A549 (cell line): ENCODE data around the gene PHF10. TPM values are rescaled to one million over a fixed set of nuclear protein-coding genes. Genes with fewer than 3 reads are reported as not detected.

Source experiments
- ATAC-seq, 2 experiments: fragments of 200-7000 bp in 1 of 2; fragments of >200 bp in 1 of 2; cut with Nextera tagmentation in 1 of 2; cut with Tn5 transposase in 1 of 2; 3 replicates each; pipeline versions ENCODE4 v1.8.0 to v1.9.1; 2018 to 2020; ENCODE audit warnings: mild to moderate bottlenecking in 1 of 2, moderate library complexity in 1 of 2
- CTCF ChIA-PET: fragments of 300-600 bp; sonication (Branson Sonifier 250); formaldehyde crosslinking; extraction: SDS; loops from one replicate; lab custom pipeline; 2021; ENCODE audit warnings: antibody characterized with exemption, inconsistent platforms; lab: Yijun Ruan, JAX
- POLR2A ChIA-PET: fragments of 350-600 bp; formaldehyde crosslinking; extraction: SDS; loops from one replicate; lab custom pipeline; 2021; ENCODE audit warnings: antibody characterized with exemption, inconsistent platforms; lab: Yijun Ruan, JAX
- DNase-seq, 2 experiments: peaks; one replicate each; pipeline versions ENCODE4 v3.0.0 to v3.0.0-alpha.2; 2011 to 2016; ENCODE audit warnings: low read depth in 1 of 2, low spot score in 1 of 2
- FAIRE-seq: peaks from 2 replicates; lab custom pipeline; 2011; peaks lifted over from hg19 to GRCh38; lab: Jason Lieb, UNC
- H3K27ac ChIP-seq, 2 experiments: fragments of >200 bp; sonication (Bioruptor Twin); formaldehyde crosslinking; 3 replicates each; pipeline ENCODE4 v1.5.1; 2016 to 2017
- H3K4me1 ChIP-seq: fragments of >200 bp; sonication (Bioruptor Twin); formaldehyde crosslinking; 3 replicates; pipeline ENCODE4 v1.6.1; 2016
- H3K4me2 ChIP-seq: fragments of >200 bp; sonication (Bioruptor Twin); formaldehyde crosslinking; 3 replicates; pipeline ENCODE4 v1.6.1; 2016
- H3K4me3 ChIP-seq: fragments of >200 bp; sonication (Bioruptor Twin); formaldehyde crosslinking; 3 replicates; pipeline ENCODE4 v1.5.1; 2016
- H3K9me3 ChIP-seq: fragments of >200 bp; sonication (Bioruptor Twin); formaldehyde crosslinking; 3 replicates; pipeline ENCODE4 v1.6.1; 2016
- BCL3 ChIP-seq: fragments of >200 bp; sonication (Bioruptor Twin); formaldehyde crosslinking; IDR thresholded peaks from 3 replicates; pipeline ENCODE4 v1.6.1; 2016
- CBX2 ChIP-seq: fragments of 200-600 bp; sonication (generic); IDR thresholded peaks from 2 replicates; pipeline ENCODE4 v1.6.1; 2016; ENCODE audit warnings: low read depth, mild to moderate bottlenecking, borderline replicate concordance
- CBX8 ChIP-seq: fragments of 200-600 bp; sonication (generic); IDR thresholded peaks from 2 replicates; pipeline ENCODE4 v1.6.1; 2016
- CHD2 ChIP-seq: fragments of 150-350 bp; IDR thresholded peaks from 2 replicates; pipeline ENCODE4 v1.6.1; 2014; ENCODE audit warnings: low read length; ENCODE audit not compliant: partially characterized antibody
- FOXS1 ChIP-seq: fragments of 250-450 bp; sonication (Bioruptor Pico); IDR thresholded peaks from 2 replicates; pipeline ENCODE4 v1.5.0; 2020; ENCODE audit warnings: mild to moderate bottlenecking, moderate library complexity
- GATA3 ChIP-seq: IDR thresholded peaks from 2 replicates; pipeline ENCODE4 v1.6.1; 2012; ENCODE audit warnings: borderline replicate concordance
- HOXA7 ChIP-seq: fragments of 250-450 bp; sonication (Bioruptor Pico); IDR thresholded peaks from 2 replicates; pipeline ENCODE4 v1.5.0; 2020; ENCODE audit warnings: mild to moderate bottlenecking, moderate library complexity
- HOXB5 ChIP-seq: fragments of 250-450 bp; sonication (Bioruptor Pico); IDR thresholded peaks from 2 replicates; pipeline ENCODE4 v1.5.0; 2020; ENCODE audit warnings: mild to moderate bottlenecking, moderate library complexity
- JUN ChIP-seq, 2 experiments: fragments of >200 bp; sonication (Bioruptor Twin); formaldehyde crosslinking; IDR thresholded peaks; 2 replicates in 1 of 2; 3 replicates in 1 of 2; pipeline ENCODE4 v1.6.1; 2016 to 2017
- JUNB ChIP-seq: fragments of >200 bp; sonication (Bioruptor Twin); formaldehyde crosslinking; IDR thresholded peaks from 2 replicates; pipeline ENCODE4 v1.6.1; 2016
- KDM1A ChIP-seq: fragments of 200-600 bp; sonication (generic); IDR thresholded peaks from 2 replicates; pipeline ENCODE4 v1.6.1; 2016; ENCODE audit warnings: low read depth, mild to moderate bottlenecking
- MYC ChIP-seq: IDR thresholded peaks from 2 replicates; pipeline ENCODE4 v1.6.1; 2012; ENCODE audit warnings: mild to moderate bottlenecking, inconsistent platforms, low read length, improper control_type of control experiment, borderline replicate concordance
- NPAS2 ChIP-seq: fragments of 250-450 bp; sonication (Bioruptor Pico); IDR thresholded peaks from 2 replicates; pipeline ENCODE4 v1.8.0; 2022; ENCODE audit warnings: mild to moderate bottlenecking, moderate library complexity, borderline replicate concordance
- PHF8 ChIP-seq: fragments of 200-600 bp; sonication (generic); IDR thresholded peaks from 2 replicates; pipeline ENCODE4 v1.6.1; 2016; ENCODE audit warnings: low read depth, mild to moderate bottlenecking, antibody characterized with exemption, moderate library complexity, borderline replicate concordance
- POLR2A ChIP-seq: IDR thresholded peaks from 2 replicates; pipeline ENCODE4 v1.6.1; 2012; ENCODE audit warnings: mild to moderate bottlenecking, low read length
- POLR2AphosphoS2 ChIP-seq: conservative IDR thresholded peaks from 2 replicates; pipeline ENCODE4 v1.6.1; 2012; ENCODE audit warnings: low read length, improper control_type of control experiment, inconsistent platforms
- RAD21 ChIP-seq, 2 experiments: fragments of >200 bp in 1 of 2; sonication (Bioruptor Twin) in 1 of 2; formaldehyde crosslinking in 1 of 2; IDR thresholded peaks in 1 of 2; conservative IDR thresholded peaks in 1 of 2; 2 replicates in 1 of 2; 3 replicates in 1 of 2; pipeline ENCODE4 v1.6.1; 2012 to 2018; ENCODE audit warnings: inconsistent platforms in 1 of 2
- RNF2 ChIP-seq: fragments of 200-600 bp; sonication (generic); IDR thresholded peaks from 2 replicates; pipeline ENCODE4 v1.6.1; 2016; ENCODE audit warnings: low read depth, mild to moderate bottlenecking, antibody characterized with exemption, moderate library complexity, borderline replicate concordance
- SMC3 ChIP-seq: fragments of >200 bp; sonication (Bioruptor Twin); formaldehyde crosslinking; IDR thresholded peaks from 3 replicates; pipeline ENCODE4 v1.6.1; 2018; ENCODE audit warnings: inconsistent platforms
- ZC3H11A ChIP-seq: fragments of 450-650 bp; IDR thresholded peaks from 2 replicates; pipeline ENCODE4 v1.6.1; 2014; ENCODE audit warnings: antibody characterized with exemption, mild to moderate bottlenecking
- ZNF302 ChIP-seq: fragments of 250-450 bp; sonication (Bioruptor Pico); IDR thresholded peaks from 2 replicates; pipeline ENCODE4 v1.9.0; 2021; ENCODE audit warnings: inconsistent platforms, mild to moderate bottlenecking, moderate library complexity
- ZSCAN20 ChIP-seq: fragments of 250-450 bp; sonication (Bioruptor Pico); IDR thresholded peaks from 2 replicates; pipeline ENCODE4 v1.8.0; 2022; ENCODE audit warnings: mild to moderate bottlenecking, moderate library complexity
- WGBS: methylation state at CpG from one replicate; pipeline ENCODE4 v1.1.6; 2017; ENCODE audit errors: missing lambda C conversion rate; 5-methylcytosine and 5-hydroxymethylcytosine counted together
- polyA plus RNA-seq, 4 experiments: library from polyadenylated mRNA; depleted of rRNA in 3 of 4; stranded (reverse); fragments of >200 nt; fragmentation: RNase III in 1 of 4; extraction: RNeasy Plus Mini Kit Qiagen cat#74134 plus additional on column Dnase treatment in 1 of 4; gene quantifications; 2 replicates in 3 of 4; 3 replicates in 1 of 4; pipeline ENCODE4 v1.2.3, GENCODE V29; 2011 to 2017
- TF ChIP-seq, protein P1 (sequence below): fragments of >200 bp; sonication (Bioruptor Twin); formaldehyde crosslinking; IDR thresholded peaks from 3 replicates; pipeline ENCODE4 v1.5.1; 2016
- TF ChIP-seq, protein P2 (sequence below): IDR thresholded peaks from 2 replicates; pipeline ENCODE4 v1.6.1; 2012
- TF ChIP-seq, protein P3 (sequence below): fragments of 250-450 bp; sonication (Bioruptor Pico); IDR thresholded peaks from 2 replicates; pipeline ENCODE4 v1.5.0; 2021; ENCODE audit warnings: mild to moderate bottlenecking, moderate library complexity, borderline replicate concordance
- TF ChIP-seq, protein P4 (sequence below): IDR thresholded peaks from 2 replicates; pipeline ENCODE4 v1.6.1; 2012; ENCODE audit warnings: low read depth, borderline replicate concordance
- TF ChIP-seq, protein P5 (sequence below): IDR thresholded peaks from 2 replicates; pipeline ENCODE4 v1.6.1; 2012
- TF ChIP-seq, protein P6 (sequence below): fragments of 200-600 bp; sonication (generic); IDR thresholded peaks from 2 replicates; pipeline ENCODE4 v1.6.1; 2016; ENCODE audit warnings: antibody characterized with exemption, mild to moderate bottlenecking, moderate library complexity

Gene PHF10
- polyA plus RNA-seq, 2 of the 4 experiments (the other 2 are of a cell fraction), result 21.9 to 29.6 TPM

DNA sequence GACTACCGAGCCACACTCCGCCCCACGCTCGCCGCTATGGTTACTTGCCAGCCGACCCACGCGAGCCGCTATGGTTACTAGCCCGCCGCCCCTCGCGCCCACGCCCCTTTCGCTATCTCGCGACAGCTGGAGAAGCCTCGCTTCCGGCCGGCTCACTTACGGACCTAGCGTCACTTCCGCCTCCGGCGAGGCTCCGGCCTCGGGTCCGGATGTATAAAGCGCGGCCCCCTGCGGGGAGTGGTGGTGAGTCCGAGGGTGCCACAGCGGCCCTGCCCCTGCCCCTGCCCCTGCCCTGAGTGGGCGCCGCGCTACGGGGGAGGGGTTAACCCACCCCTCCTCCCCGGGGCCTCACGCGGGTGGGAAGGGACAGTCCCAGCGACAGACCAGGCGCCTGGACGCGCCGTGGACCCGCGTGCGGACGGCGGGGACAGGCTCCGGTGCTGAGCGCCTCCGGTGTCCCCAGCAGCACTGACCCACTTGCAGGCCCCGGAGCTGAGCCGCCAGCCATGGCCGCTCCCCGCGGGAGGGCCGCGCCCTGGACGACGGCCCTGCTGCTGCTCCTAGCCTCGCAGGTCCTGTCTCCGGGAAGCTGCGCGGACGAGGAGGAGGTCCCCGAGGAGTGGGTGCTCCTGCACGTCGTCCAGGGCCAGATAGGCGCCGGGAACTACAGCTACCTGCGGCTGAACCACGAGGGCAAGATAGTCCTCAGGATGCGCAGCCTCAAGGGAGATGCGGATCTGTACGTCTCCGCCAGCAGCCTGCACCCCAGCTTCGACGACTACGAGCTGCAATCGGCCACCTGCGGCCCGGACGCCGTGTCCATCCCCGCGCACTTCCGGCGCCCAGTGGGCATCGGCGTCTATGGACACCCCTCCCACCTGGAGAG is 22.1 kb downstream of the PHF10 start, which contains the start of the genes C6orf120 and WDR27:
TSS of gene C6orf120 (plus strand) at position 173 of the 886 bp plus-strand sequence. CDS start at position 507, 334 bp downstream.
TSS of gene WDR27 (minus strand) at position 76 of the 886 bp plus-strand sequence. CDS start 13,024 bp downstream, outside the sequence.
- ChIA-PET CTCF (interaction anchor here (0.6 to 1.4 kb wide), 3 partner anchors 9 to 1561 kb away, joined by 3 read pairs; no protein-coding TSS in a partner anchor), POLR2A (interaction anchor here (0.5 to 2.1 kb wide), 9 partner anchors 10 to 745 kb away, joined by 3 to 13 read pairs (median 3); partner anchors contain the start of genes DYNLT2 and ERMARD)
- ATAC-seq, result peak; percentile 96 to 97
- no peak for FAIRE-seq
- TF ChIP-seq, protein P1, sequence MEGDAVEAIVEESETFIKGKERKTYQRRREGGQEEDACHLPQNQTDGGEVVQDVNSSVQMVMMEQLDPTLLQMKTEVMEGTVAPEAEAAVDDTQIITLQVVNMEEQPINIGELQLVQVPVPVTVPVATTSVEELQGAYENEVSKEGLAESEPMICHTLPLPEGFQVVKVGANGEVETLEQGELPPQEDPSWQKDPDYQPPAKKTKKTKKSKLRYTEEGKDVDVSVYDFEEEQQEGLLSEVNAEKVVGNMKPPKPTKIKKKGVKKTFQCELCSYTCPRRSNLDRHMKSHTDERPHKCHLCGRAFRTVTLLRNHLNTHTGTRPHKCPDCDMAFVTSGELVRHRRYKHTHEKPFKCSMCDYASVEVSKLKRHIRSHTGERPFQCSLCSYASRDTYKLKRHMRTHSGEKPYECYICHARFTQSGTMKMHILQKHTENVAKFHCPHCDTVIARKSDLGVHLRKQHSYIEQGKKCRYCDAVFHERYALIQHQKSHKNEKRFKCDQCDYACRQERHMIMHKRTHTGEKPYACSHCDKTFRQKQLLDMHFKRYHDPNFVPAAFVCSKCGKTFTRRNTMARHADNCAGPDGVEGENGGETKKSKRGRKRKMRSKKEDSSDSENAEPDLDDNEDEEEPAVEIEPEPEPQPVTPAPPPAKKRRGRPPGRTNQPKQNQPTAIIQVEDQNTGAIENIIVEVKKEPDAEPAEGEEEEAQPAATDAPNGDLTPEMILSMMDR, result no peak
- TF ChIP-seq, protein P2, sequence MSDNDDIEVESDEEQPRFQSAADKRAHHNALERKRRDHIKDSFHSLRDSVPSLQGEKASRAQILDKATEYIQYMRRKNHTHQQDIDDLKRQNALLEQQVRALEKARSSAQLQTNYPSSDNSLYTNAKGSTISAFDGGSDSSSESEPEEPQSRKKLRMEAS, result peak; percentile 69
- TF ChIP-seq MYC (peak; percentile 22; the same call in 1 of the 2 replicates), RNF2 (no peak), KDM1A (no peak), JUNB (no peak), CBX2 (no peak), NPAS2 (CRISPR knock-in tag) (no peak), RAD21 (conservative IDR thresholded peaks at IDR 0.05 in 1 of 2, IDR thresholded peaks at IDR 0.05 in 1 of 2) (0 out of 5 replicates have a peak, but pooled peaks of 1 of the 2 experiments have one; percentile 10), JUN (IDR thresholded peaks at IDR 0.05) (peak; percentile 75 to 77; a peak in 4 of 5 replicates), SMC3 (peak; percentile 7; the same call in 1 of the 3 replicates), HOXA7 (no peak), PHF8 (peak; percentile 73), HOXB5 (no peak), CHD2 (peak; percentile 94), POLR2A (peak; percentile 78), GATA3 (peak; percentile 58; the same call in 1 of the 2 replicates), CBX8 (no peak), BCL3 (peak; percentile 67; the same call in 2 of the 3 replicates), ZSCAN20 (CRISPR knock-in tag) (no peak), ZNF302 (CRISPR knock-in tag) (no peak), ZC3H11A (no peak), FOXS1 (CRISPR knock-in tag) (no peak), POLR2AphosphoS2 (no peak)
- TF ChIP-seq, protein P3, sequence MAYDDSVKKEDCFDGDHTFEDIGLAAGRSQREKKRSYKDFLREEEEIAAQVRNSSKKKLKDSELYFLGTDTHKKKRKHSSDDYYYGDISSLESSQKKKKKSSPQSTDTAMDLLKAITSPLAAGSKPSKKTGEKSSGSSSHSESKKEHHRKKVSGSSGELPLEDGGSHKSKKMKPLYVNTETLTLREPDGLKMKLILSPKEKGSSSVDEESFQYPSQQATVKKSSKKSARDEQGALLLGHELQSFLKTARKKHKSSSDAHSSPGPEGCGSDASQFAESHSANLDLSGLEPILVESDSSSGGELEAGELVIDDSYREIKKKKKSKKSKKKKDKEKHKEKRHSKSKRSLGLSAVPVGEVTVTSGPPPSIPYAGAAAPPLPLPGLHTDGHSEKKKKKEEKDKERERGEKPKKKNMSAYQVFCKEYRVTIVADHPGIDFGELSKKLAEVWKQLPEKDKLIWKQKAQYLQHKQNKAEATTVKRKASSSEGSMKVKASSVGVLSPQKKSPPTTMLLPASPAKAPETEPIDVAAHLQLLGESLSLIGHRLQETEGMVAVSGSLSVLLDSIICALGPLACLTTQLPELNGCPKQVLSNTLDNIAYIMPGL (CRISPR knock-in tag), result no peak
- TF ChIP-seq, protein P4, sequence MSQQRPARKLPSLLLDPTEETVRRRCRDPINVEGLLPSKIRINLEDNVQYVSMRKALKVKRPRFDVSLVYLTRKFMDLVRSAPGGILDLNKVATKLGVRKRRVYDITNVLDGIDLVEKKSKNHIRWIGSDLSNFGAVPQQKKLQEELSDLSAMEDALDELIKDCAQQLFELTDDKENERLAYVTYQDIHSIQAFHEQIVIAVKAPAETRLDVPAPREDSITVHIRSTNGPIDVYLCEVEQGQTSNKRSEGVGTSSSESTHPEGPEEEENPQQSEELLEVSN, result peak; percentile 21; the same call in 1 of the 2 replicates
- TF ChIP-seq, protein P5, sequence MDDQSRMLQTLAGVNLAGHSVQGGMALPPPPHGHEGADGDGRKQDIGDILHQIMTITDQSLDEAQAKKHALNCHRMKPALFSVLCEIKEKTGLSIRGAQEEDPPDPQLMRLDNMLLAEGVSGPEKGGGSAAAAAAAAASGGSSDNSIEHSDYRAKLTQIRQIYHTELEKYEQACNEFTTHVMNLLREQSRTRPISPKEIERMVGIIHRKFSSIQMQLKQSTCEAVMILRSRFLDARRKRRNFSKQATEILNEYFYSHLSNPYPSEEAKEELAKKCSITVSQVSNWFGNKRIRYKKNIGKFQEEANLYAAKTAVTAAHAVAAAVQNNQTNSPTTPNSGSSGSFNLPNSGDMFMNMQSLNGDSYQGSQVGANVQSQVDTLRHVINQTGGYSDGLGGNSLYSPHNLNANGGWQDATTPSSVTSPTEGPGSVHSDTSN, result no peak
- TF ChIP-seq, protein P6, sequence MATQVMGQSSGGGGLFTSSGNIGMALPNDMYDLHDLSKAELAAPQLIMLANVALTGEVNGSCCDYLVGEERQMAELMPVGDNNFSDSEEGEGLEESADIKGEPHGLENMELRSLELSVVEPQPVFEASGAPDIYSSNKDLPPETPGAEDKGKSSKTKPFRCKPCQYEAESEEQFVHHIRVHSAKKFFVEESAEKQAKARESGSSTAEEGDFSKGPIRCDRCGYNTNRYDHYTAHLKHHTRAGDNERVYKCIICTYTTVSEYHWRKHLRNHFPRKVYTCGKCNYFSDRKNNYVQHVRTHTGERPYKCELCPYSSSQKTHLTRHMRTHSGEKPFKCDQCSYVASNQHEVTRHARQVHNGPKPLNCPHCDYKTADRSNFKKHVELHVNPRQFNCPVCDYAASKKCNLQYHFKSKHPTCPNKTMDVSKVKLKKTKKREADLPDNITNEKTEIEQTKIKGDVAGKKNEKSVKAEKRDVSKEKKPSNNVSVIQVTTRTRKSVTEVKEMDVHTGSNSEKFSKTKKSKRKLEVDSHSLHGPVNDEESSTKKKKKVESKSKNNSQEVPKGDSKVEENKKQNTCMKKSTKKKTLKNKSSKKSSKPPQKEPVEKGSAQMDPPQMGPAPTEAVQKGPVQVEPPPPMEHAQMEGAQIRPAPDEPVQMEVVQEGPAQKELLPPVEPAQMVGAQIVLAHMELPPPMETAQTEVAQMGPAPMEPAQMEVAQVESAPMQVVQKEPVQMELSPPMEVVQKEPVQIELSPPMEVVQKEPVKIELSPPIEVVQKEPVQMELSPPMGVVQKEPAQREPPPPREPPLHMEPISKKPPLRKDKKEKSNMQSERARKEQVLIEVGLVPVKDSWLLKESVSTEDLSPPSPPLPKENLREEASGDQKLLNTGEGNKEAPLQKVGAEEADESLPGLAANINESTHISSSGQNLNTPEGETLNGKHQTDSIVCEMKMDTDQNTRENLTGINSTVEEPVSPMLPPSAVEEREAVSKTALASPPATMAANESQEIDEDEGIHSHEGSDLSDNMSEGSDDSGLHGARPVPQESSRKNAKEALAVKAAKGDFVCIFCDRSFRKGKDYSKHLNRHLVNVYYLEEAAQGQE, result peak; percentile 96
- Histone ChIP-seq H3K4me3 (peak within 1 kb of the TSS; percentile 67), H3K27ac (peak within 1 kb of the TSS; percentile 90 to 100), H3K4me2 (peak within 1 kb of the TSS; percentile 94), H3K4me1 (peaks cover 31% of the 10 kb centered on the region), H3K9me3 (no peaks in the 10 kb centered on the region)
- WGBS, result 0% methylated on average over 6 of the region's 92 CpGs
- peak; percentile 90 to 94 for DNase-seq
